Right ventricle myocardium inferior (tissue), 1 donor: Measurements from ENCODE around the gene TMEM169. TPM values are rescaled to one million over a fixed set of nuclear protein-coding genes. Genes with fewer than 3 reads are reported as not detected.

Experiments
- ATAC-seq: fragments of 200-7000 bp; cut with Tn5 transposase; one replicate; pipeline ENCODE4 v1.9.1; 2020; ENCODE audit warnings: mild to moderate bottlenecking, moderate library complexity
- DNase-seq: peaks from one replicate; pipeline ENCODE4 v3.0.0; 2021; ENCODE audit errors: missing footprints
- intact Hi-C: fragments of 100-400 bp; cut with DNase I; formaldehyde crosslinking; loops from one replicate; pipeline ENCODE4 v1.11.0; 2022
- total RNA-seq: library from RNA; stranded (reverse); fragmentation: NEBNext Ultra II Directional; extraction: Animal tissue kit (Norgen Biotek cat#: 25700); gene quantifications from one replicate; pipeline ENCODE4 v1.2.1, GENCODE V29; 2021
- donor health status: DM: no; HTN: yes; CAD: no; lungs with severe emphysema.

The TMEM169 gene
- total RNA-seq, 1 donor from 2014 or later, result 0.24 TPM

DNA sequence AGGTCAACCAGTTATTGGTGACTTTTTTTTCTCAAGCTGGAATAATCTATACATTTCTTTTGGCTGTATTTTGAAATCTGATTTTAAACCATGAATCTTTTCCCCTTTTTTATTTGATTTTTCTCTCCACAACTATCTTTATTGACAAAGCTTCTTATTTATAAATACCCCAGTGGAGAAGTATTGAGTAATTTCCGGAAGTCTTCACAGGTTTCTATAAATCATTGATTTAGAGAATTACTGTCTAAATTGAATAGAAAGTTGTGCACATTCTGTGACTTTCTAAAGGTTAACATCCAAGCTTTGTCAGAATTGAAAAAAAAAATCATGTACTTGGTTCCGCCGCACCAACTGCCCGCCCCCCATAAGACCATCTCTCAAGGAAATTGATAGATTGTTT lies 67.3 kb downstream of the TMEM169 start:
- DNase-seq (no peak), ATAC-seq (no peak)
- intact Hi-C loops, result no loop called here

GRCh38 chr2:216149741-216150140 lies 68.0 kb downstream of the TMEM169 start:
- DNase-seq, result no peak
- no peak for ATAC-seq
- intact Hi-C loops, result no loop called here

GRCh38 chr2:216151313-216152025 lies 69.8 kb downstream of the TMEM169 start:
- intact Hi-C loops, result no loop called here
- ATAC-seq, result no peak
- no peak for DNase-seq

Other genes starting within 250 kb of the TMEM169 start
- gene MREG, start 68.4 kb upstream of the TMEM169 start, total RNA-seq, result 0.60 TPM
- 7.4 TPM for gene PECR, start 110 bp upstream of the TMEM169 start, total RNA-seq
- gene XRCC5, start 27.4 kb downstream of the TMEM169 start, total RNA-seq, result 113 TPM